Esophagus muscularis mucosa (tissue), 4 donors: ENCODE measurements around the gene TAF6. TPM values are rescaled to one million over a fixed set of nuclear protein-coding genes. Genes with fewer than 3 reads are reported as not detected.

ENCODE experiments used
- DNase-seq: peaks from one replicate; pipeline ENCODE4 v3.0.0-alpha.2; 2017; ENCODE audit errors: extremely low spot score
- H3K27ac ChIP-seq, 4 donors: fragments of 200-600 bp; sonication (generic); replicated peaks in 1 of 4; 1 replicate in 3 of 4; 2 replicates in 1 of 4; pipeline ENCODE4 v1.5.1; 2016 to 2019; ENCODE audit warnings: mild to moderate bottlenecking in 1 of 4
- H3K27me3 ChIP-seq, 4 donors: fragments of 200-600 bp; sonication (generic); one replicate each; pipeline versions ENCODE4 v1.5.1 to v1.6.0; 2016 to 2019
- H3K36me3 ChIP-seq, 4 donors: fragments of 200-600 bp; sonication (generic); one replicate each; pipeline ENCODE4 v1.5.1; 2016 to 2019
- H3K4me1 ChIP-seq, 4 donors: fragments of 200-600 bp; sonication (generic); one replicate each; pipeline ENCODE4 v1.5.1; 2016 to 2019
- H3K4me3 ChIP-seq, 4 donors: fragments of 200-600 bp; sonication (generic); 1 replicate in 2 of 4; 2 replicates in 2 of 4; pipeline ENCODE4 v1.5.1; 2016 to 2019; ENCODE audit warnings: mild to moderate bottlenecking in 4 of 4, moderate library complexity in 1 of 4
- H3K9me3 ChIP-seq, 4 donors: fragments of 200-600 bp; sonication (generic); 1 replicate in 3 of 4; 2 replicates in 1 of 4; pipeline ENCODE4 v1.5.1; 2016 to 2019
- EP300 ChIP-seq: sonication (generic); formaldehyde crosslinking; IDR thresholded peaks from one replicate; pipeline ENCODE4 v1.6.1; 2017; ENCODE audit warnings: antibody characterized with exemption
- POLR2A ChIP-seq: fragments of 450-650 bp; IDR thresholded peaks from one replicate; pipeline ENCODE4 v1.6.1; 2017; ENCODE audit warnings: antibody characterized with exemption, moderate library complexity, mild to moderate bottlenecking, low read depth
- POLR2AphosphoS5 ChIP-seq, 2 donors: sonication (generic); formaldehyde crosslinking; IDR thresholded peaks; one replicate each; pipeline ENCODE4 v1.6.1; 2017; ENCODE audit warnings: antibody characterized with exemption in 2 of 2
- WGBS: methylation state at CpG from one replicate; pipeline ENCODE4 v1.1.5; 2018; 5-methylcytosine and 5-hydroxymethylcytosine counted together
- intact Hi-C: fragments of 100-400 bp; cut with DNase I; formaldehyde crosslinking; loops from one replicate; pipeline ENCODE4 v1.15.1; 2023
- total RNA-seq, 4 donors: library from RNA; depleted of rRNA; stranded (reverse); fragments of >200 nt; gene quantifications; one replicate each; pipeline versions ENCODE4 v1.1.0 to v1.2.1, GENCODE V29; 2016
- TF ChIP-seq, protein P1 (sequence below), 3 experiments: fragments of 200-600 bp in 2 of 3; fragments of 450-650 bp in 1 of 3; sonication (generic) in 2 of 3; IDR thresholded peaks; one replicate each; pipeline ENCODE4 v1.5.1; 2017 to 2019; ENCODE audit warnings: antibody characterized with exemption in 3 of 3, mild to moderate bottlenecking in 2 of 3, moderate library complexity in 1 of 3

Gene TAF6
- total RNA-seq, 4 donors from 2014 or later = 48.5 to 92.1 (median 77.8) TPM

DNA sequence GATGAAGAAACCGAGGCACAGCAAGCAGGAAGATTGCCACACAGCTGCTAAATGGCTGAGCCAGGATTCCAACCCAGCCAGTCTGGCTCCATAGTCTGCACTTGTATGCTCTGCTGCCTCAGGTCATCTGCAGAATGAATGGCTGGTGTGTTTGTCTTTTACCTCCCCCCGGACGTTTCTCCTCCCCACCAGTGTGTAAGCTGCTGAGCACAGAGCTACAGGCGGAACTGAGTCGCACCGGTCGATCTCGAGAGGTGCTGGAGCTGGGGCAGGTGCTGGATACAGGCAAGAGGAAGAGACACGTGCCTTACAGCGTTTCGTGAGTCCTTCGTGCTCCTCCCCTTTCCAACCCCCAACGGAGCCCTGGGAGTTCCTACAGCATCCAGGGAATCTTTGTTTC, 2.9 kb upstream of the TAF6 start:
- intact Hi-C loops = no loop called here
- DNase-seq = no peak
- H3K27me3 ChIP-seq = no peaks in the 10 kb centered on the region
- peaks cover 0 to 31% (median 12%) of the 10 kb centered on the region in 4 donors for H3K36me3 ChIP-seq
- 79% methylated on average over 13 of the region's 13 CpGs for WGBS
- H3K27ac ChIP-seq = no peak overlapping the region
- H3K4me3 ChIP-seq = no peak overlapping the region
- peaks cover 28 to 48% (median 39%) of the 10 kb centered on the region in 4 donors for H3K4me1 ChIP-seq
- TF ChIP-seq, protein P1, sequence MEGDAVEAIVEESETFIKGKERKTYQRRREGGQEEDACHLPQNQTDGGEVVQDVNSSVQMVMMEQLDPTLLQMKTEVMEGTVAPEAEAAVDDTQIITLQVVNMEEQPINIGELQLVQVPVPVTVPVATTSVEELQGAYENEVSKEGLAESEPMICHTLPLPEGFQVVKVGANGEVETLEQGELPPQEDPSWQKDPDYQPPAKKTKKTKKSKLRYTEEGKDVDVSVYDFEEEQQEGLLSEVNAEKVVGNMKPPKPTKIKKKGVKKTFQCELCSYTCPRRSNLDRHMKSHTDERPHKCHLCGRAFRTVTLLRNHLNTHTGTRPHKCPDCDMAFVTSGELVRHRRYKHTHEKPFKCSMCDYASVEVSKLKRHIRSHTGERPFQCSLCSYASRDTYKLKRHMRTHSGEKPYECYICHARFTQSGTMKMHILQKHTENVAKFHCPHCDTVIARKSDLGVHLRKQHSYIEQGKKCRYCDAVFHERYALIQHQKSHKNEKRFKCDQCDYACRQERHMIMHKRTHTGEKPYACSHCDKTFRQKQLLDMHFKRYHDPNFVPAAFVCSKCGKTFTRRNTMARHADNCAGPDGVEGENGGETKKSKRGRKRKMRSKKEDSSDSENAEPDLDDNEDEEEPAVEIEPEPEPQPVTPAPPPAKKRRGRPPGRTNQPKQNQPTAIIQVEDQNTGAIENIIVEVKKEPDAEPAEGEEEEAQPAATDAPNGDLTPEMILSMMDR (IDR thresholded peaks at IDR 0.05) = no peak
- TF ChIP-seq EP300 (no peak), POLR2A (no peak), POLR2AphosphoS5 (IDR thresholded peaks at IDR 0.05) (no peak)
- H3K9me3 ChIP-seq = no peaks in the 10 kb centered on the region

DNA sequence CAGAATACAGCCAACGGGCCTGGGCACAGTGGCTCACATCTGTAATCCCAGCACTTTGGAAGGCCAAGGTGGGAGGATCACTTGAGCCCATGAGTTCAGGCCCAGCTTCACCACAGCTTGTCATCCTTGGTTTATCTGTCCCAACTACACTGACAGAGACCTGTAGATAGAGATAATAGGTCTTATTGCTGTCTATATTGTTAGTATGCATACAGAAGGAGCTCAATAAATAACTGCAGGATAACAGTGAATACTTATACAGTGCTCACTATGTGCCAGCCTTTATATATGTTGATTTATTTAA, 1.5 kb upstream of the TAF6 start:
- peaks cover 0 to 31% (median 12%) of the 10 kb centered on the region in 4 donors for H3K36me3 ChIP-seq
- WGBS = 38% methylated on average over 1 of the region's 1 CpG
- intact Hi-C loops = no loop called here
- TF ChIP-seq EP300 (no peak), POLR2AphosphoS5 (IDR thresholded peaks at IDR 0.05) (no peak), POLR2A (no peak)
- TF ChIP-seq, protein P1 (IDR thresholded peaks at IDR 0.05) = no peak
- H3K9me3 ChIP-seq = no peaks in the 10 kb centered on the region
- H3K27me3 ChIP-seq = no peaks in the 10 kb centered on the region
- H3K4me1 ChIP-seq = peaks cover 20 to 39% (median 31%) of the 10 kb centered on the region in 4 donors
- H3K4me3 ChIP-seq = peak overlapping the region; percentile 68 to 87 (median 76)
- H3K27ac ChIP-seq = peak overlapping the region; percentile 76 to 87 (median 85)
- no peak for DNase-seq

DNA sequence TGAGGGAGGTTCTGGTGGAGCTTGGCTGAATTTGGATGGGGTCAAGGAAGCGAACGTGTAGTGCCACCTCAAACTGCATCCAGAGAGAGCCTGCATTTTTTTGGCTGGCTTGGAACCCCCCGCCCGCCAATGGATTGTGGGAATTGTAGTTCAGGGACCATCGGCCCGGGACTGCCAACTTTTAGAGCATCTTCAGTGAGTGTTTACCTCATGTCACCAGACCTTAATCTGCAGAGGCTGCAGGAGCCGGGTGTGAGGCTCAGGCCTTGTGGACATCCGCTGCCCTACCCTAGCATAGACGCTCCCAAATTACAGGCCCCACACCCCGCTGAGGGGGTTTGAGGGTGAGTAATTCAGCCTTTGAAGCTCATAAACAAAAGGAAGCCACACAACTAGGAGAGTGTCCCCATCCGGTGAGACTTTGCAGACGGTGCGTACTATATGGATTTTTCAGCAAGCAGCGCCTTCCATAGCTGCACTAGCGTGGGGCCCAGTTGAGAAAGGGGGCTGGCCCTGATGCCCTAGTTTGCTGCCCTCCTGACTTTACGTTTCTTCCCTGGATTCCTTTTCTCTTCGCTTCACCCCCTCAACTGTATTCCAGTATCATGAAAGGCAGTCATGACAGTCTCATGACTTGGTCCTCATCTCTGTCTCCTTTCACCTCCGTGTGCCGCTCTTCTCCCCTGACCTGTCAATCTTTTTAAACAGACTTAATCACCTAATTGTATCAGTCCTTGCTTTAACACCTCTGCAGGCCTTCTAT, 993 bp upstream of the TAF6 start:
- DNase-seq = peak; percentile 96
- TF ChIP-seq POLR2A = no peak
- TF ChIP-seq POLR2AphosphoS5 (IDR thresholded peaks at IDR 0.05) = peak in 1 of 2 donors; percentile 41
- Histone ChIP-seq H3K27me3 (no peaks in the 10 kb centered on the region), H3K36me3 (peaks cover 0 to 30% (median 12%) of the 10 kb centered on the region in 4 donors), H3K4me3 (peak overlapping the region; percentile 68 to 87 (median 76)), H3K4me1 (peaks cover 16 to 33% (median 26%) of the 10 kb centered on the region in 4 donors), H3K9me3 (no peaks in the 10 kb centered on the region), H3K27ac (peak overlapping the region; percentile 76 to 87 (median 85))
- WGBS = 11% methylated on average over 19 of the region's 19 CpGs
- intact Hi-C loops = loop anchor here (2.0 kb wide), 1 partner anchor 17 kb away; no protein-coding TSS in a partner anchor

DNA sequence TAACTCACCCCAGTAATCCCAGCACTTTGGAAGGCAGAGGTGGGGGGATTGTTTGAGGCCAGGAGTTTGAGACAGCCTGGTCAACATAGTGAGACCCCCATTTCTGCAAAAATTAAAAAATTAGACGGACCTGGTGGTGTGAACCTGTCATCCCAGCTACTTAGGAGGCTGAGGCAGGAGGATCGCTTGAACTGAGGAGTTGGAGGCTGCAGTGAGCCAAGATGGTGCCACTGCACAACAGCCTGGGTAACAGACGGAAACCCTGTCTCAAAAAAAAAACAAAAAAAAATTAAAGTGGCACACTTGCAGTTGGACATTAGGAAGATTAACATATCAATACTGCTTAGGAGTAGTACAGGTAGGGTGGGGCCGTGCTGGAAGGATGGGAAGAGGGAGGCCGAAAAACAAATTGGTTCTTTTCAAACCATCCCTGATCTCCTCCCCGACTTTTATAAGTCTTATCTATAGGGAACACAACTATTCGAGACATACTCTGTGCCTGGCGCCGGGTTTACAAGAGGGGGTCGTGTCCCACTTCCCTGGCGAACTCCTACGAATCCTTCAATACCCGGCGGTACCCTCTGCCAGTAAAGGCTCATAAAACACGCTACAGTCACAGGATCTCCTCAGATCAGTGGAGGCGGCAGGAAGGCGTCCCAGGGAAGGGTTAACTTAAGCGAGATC, 628 bp downstream of the TAF6 start:
- DNase-seq = no peak
- Histone ChIP-seq H3K4me3 (peak overlapping the region; percentile 68 to 87 (median 76)), H3K36me3 (peaks cover 0 to 31% (median 13%) of the 10 kb centered on the region in 4 donors), H3K9me3 (no peaks in the 10 kb centered on the region), H3K27ac (peak overlapping the region; percentile 76 to 87 (median 85)), H3K27me3 (no peaks in the 10 kb centered on the region), H3K4me1 (peaks cover 16 to 33% (median 23%) of the 10 kb centered on the region in 4 donors)
- no peak for TF ChIP-seq POLR2AphosphoS5 (IDR thresholded peaks at IDR 0.05)
- TF ChIP-seq, protein P1 (IDR thresholded peaks at IDR 0.05) = no peak
- TF ChIP-seq POLR2A = no peak
- TF ChIP-seq EP300 = no peak
- intact Hi-C loops = loop anchor here (2.0 kb wide), 1 partner anchor 16 kb away; no protein-coding TSS in a partner anchor
- 17% methylated on average over 18 of the region's 18 CpGs for WGBS

DNA sequence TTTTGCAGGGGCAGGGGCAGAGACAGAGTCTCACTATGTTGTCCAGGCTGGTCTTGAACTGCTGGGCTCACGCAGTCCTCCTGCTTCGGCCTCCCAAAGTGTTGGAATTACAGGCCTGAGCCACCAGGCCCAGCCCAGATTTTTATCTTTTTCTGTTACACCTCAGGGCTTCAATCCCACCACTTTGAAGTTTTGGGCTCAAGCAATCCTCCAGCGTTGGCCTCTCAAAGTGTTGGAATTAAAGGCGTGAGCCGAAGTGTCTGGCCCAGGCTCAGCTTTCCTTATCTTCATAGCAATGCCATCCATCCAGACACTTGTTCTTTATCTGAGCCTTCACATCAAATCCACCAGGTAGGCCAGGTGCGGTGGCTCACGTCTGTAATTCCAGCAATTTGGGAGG, 4.1 kb downstream of the TAF6 start:
- Histone ChIP-seq H3K27me3 (no peaks in the 10 kb centered on the region), H3K4me1 (peaks cover 8 to 18% (median 14%) of the 10 kb centered on the region in 4 donors), H3K9me3 (no peaks in the 10 kb centered on the region), H3K27ac (no peak overlapping the region), H3K4me3 (no peak overlapping the region), H3K36me3 (peaks cover 15 to 51% (median 43%) of the 10 kb centered on the region in 4 donors)
- TF ChIP-seq, protein P1 (IDR thresholded peaks at IDR 0.05) = no peak
- no peak for DNase-seq
- intact Hi-C loops = no loop called here
- 82% methylated on average over 7 of the region's 7 CpGs for WGBS
